Measurements from ENCODE around the gene S100A16.

DNA sequence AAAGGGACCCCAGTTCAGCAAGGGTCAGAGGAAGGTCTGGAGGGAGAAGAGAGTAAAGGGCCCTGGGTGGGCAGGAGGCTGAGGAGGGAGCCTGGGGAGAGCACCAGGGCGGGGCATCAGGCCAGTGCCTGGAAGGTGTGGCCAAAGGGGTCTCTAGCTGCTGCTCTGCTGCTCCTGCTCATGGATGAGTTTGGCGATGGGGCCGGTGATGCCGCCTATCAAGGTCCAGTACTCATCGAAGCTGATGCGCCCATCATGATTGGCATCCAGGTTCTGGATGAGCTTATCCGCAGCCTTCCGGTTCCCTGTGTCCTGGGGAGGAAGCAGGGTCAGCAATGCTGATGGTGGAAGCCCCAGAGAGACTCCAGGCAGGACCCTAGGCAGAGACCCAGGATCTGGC is 5.6 kb downstream of the S100A16 start:
- TF ChIP-seq GATA2 (IDR thresholded peaks at IDR 0.05; ENCODE audit: low read depth, low read length): no peak
- TF ChIP-seq GATA3 (IDR thresholded peaks at IDR 0.05; ENCODE audit: low read depth, low read length): no peak
